ENCODE measurements around the gene LRTM2.

DNA sequence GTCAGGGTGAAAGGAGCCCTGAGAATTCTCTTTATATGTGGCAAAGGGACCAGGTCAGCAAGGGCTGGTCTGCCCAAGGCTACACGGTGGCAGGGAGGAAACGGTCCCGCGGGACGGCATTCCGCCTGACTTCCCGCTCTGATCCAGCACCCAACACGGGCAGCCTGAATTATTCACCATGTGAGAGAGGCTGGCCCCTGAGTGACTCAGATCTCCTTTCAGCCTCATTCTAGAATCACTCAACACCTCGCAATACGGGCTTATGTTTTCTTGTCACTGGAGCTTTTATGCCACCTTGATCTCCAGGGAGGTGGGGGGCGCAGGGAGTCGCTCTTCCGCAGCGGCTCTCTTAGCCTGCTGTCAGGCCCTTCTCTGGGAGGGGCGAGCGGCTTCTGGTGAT is 8.5 kb downstream of the LRTM2 start:
- TF ChIP-seq, protein P1, sequence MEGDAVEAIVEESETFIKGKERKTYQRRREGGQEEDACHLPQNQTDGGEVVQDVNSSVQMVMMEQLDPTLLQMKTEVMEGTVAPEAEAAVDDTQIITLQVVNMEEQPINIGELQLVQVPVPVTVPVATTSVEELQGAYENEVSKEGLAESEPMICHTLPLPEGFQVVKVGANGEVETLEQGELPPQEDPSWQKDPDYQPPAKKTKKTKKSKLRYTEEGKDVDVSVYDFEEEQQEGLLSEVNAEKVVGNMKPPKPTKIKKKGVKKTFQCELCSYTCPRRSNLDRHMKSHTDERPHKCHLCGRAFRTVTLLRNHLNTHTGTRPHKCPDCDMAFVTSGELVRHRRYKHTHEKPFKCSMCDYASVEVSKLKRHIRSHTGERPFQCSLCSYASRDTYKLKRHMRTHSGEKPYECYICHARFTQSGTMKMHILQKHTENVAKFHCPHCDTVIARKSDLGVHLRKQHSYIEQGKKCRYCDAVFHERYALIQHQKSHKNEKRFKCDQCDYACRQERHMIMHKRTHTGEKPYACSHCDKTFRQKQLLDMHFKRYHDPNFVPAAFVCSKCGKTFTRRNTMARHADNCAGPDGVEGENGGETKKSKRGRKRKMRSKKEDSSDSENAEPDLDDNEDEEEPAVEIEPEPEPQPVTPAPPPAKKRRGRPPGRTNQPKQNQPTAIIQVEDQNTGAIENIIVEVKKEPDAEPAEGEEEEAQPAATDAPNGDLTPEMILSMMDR (IDR thresholded peaks at IDR 0.05) = no peak
- TF ChIP-seq POLR2A (IDR thresholded peaks at IDR 0.05) = no peak
